HG03571 (cell line): ENCODE results near the gene GALNT16.

Experiments used
- ATAC-seq: cut with Tn5 transposase; IDR thresholded peaks from one replicate; pipeline ENCODE4 v1.9.1; 2021; ENCODE audit not compliant: unreplicated experiment

Gene GALNT16

DNA sequence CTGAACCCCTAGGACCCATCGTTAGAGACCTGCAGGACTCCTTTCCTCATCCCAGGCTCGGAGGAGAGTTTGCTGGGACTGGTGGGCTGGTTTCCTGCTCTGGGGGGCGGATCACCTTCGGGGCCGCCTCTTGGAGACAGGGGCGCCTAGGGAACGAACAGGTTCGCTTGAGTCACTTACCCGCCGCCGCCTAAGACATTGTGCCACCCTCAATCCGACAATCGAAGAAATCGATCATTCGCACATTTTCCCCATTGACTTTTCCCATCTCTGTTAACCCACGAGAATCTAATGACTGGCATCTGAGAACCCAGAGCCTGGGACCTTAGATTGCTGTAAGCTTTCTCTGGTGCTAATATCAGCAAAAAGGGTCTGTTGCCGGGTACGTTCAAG, 138.9 kb downstream of the GALNT16 start:
- no peak for ATAC-seq

DNA sequence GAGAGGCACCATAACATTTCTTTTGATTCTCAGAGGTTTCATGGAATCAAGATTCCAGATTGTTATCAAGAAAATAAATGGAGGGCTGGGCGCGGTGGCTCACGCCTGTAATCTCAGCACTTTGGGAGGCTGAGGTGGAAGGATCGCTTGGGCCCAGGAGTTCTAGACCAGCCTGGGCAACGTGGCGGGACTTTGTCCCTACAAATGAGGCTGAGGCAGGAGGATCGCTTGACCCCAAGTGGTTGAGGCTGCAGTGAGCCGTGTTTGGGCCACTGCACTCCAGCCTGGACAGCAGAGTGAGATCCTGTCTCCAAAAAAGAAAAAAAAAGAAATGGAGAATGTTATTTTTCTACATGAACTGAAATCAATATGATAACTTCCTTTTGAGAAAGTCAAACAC, 139.8 kb downstream of the GALNT16 start:
- ATAC-seq: no peak

DNA sequence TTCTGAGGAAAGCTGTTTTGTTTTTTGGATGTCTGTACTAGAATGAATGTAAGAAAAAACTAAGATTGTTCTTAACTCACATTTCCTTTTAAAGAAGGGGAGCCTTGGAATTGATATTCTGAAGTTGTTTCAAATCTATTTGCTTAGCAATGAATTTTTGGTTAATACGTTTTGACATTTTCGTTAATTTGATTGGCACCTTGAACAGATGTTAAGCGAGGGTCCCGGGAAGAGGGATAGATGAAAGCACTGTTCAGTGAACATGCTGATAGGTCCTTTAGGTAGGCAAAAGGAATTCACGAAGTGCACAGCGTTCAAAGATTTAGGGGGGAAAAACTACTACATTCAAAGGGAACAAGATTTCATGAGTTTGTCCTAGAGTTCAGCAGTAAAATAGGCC, 140.2 kb downstream of the GALNT16 start:
- no peak for ATAC-seq

DNA sequence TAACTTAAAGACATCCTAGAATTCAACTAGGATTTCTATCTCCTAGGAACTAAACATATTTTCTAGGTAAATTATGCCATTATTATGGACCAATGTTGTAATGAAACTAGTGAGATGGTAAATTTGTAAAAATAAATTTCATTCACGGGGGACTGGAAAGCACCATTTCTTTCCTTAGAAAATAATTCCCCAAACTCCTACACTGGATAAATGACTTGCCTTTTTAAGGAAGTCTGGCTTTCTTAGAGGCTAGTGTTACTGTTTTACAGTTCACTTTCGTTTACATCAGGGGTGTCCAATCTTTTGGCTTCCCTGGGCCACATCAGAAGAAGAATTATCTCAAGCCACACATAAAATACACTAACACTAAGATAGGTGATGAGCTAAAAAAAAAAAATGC, 141.9 kb downstream of the GALNT16 start:
- no peak for ATAC-seq

DNA sequence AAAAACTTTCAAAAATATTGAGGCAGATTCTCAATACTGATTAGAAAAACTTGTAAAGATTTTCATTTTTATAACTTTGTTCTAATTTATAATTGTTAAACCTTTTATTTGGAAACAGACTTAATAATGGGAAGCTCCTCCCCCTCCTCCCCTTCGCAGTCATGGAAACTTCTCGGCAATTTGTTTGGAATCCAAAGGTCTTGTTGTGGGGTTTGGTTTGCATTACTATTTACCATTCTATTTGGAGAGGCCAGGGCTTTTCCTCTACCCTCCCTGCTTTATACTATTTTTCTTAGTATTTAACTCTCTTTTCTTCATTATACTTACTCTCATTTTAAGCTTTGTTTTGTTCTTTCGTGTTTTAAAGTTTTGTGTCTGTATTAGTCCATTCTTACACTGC, 144.5 kb downstream of the GALNT16 start:
- no peak for ATAC-seq

DNA sequence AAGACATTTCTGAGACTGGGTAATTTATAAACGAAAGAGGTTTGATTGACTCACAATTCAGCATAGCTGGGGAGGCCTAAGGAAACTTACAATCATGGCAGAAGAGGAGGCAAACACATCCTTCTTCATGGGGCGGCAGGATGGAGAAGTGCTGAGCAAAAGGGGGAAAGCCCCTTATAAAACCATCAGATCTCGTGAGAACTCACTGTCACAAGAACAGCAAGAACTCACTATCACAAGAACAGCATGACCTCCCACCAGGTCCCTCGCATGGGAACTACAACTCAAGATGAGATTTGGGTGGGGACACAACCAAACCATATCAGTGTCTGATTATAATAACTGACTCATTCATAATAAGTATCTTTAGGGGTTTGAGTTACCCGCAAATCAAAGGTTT, 144.9 kb downstream of the GALNT16 start:
- no peak for ATAC-seq

DNA sequence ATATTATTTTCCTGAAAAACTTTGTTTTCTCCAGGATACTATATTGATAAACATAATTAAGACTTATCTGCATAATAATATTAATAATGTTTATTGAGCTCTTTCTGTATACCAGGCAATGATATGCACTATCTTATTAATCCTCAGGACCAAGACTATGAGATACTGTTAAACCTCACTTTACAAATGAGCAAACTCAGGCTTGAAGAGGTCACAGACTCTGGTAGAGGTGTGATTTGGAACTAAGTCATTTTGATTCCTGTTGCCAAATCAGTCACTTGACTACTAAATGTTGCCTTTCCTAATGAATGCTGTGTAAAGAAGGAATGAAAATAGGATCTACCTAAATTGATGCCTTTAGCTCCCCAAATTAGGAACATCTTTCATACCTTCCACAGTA, 145.8 kb downstream of the GALNT16 start:
- no peak for ATAC-seq
